Stomach (tissue), 19 donors: ENCODE measurements around the gene LHFPL2. TPM values are rescaled to one million over a fixed set of nuclear protein-coding genes. Genes with fewer than 3 reads are reported as not detected.
"Not testable (repeated sequence)": the region's sequence is repeated elsewhere in the genome, so short reads cannot be mapped to it uniquely, and the experiment has no call there.

Source experiments
- DNase-seq, 2 donors: peaks; one replicate each; pipeline versions ENCODE4 v3.0.0 to v3.0.0-alpha.2; 2013 to 2019
- H3K27ac ChIP-seq, 5 donors: fragments of 200-600 bp in 4 of 5; sonication (generic) in 4 of 5; one replicate each; pipeline ENCODE4 v1.5.1; 2013 to 2019; ENCODE audit warnings: mild to moderate bottlenecking in 1 of 5, moderate library complexity in 1 of 5
- H3K27me3 ChIP-seq, 3 donors: fragments of 200-600 bp; sonication (generic); one replicate each; pipeline ENCODE4 v1.5.1; 2017 to 2019; ENCODE audit warnings: mixed run types in 1 of 3
- H3K36me3 ChIP-seq, 4 donors: fragments of 200-600 bp; sonication (generic); 1 replicate in 3 of 4; 2 replicates in 1 of 4; pipeline ENCODE4 v1.5.1; 2016 to 2019
- H3K4me1 ChIP-seq, 4 donors: fragments of 200-600 bp; sonication (generic); one replicate each; pipeline ENCODE4 v1.5.1; 2016 to 2019
- H3K4me3 ChIP-seq, 4 donors: fragments of 200-600 bp; sonication (generic) in 3 of 4; one replicate each; pipeline ENCODE4 v1.5.1; 2016 to 2019; ENCODE audit warnings: mild to moderate bottlenecking in 1 of 4
- H3K9me3 ChIP-seq, 4 donors: fragments of 200-600 bp; sonication (generic); one replicate each; pipeline ENCODE4 v1.5.1; 2016 to 2019
- EP300 ChIP-seq: sonication (generic); formaldehyde crosslinking; IDR thresholded peaks from one replicate; pipeline ENCODE4 v1.6.1; 2017; ENCODE audit warnings: antibody characterized with exemption
- POLR2A ChIP-seq, 4 donors: fragments of 450-650 bp; IDR thresholded peaks; one replicate each; pipeline ENCODE4 v1.6.1; 2016; ENCODE audit warnings: antibody characterized with exemption in 4 of 4, control low read depth in 2 of 4, mild to moderate bottlenecking in 1 of 4, moderate library complexity in 1 of 4
- POLR2AphosphoS5 ChIP-seq, 3 donors: sonication (generic); formaldehyde crosslinking; IDR thresholded peaks; one replicate each; pipeline ENCODE4 v1.6.1; 2016; ENCODE audit warnings: antibody characterized with exemption in 3 of 3
- WGBS, 5 donors: extraction: QIAGEN DNeasy Blood & Tissue Kit in 3 of 5; methylation state at CpG; one replicate each; pipeline versions ENCODE4 v1.1.5 to v1.1.7; 2013 to 2018; 5-methylcytosine and 5-hydroxymethylcytosine counted together
- intact Hi-C: fragments of 100-400 bp; cut with DNase I; formaldehyde crosslinking; loops from one replicate; pipeline ENCODE4 v1.15.1; 2023; ENCODE audit warnings: low total_unique reads
- long read RNA-seq, 10 donors: transcript quantifications; one replicate each; lab custom pipeline, GENCODE V29; 2026
- polyA plus RNA-seq, 3 donors: library from polyadenylated mRNA; stranded (reverse); fragments of 200-250 nt; gene quantifications; one replicate each; pipeline ENCODE4 v1.2.3, GENCODE V29; 2013
- total RNA-seq, 5 donors: library from RNA; depleted of rRNA; stranded (reverse); fragments of >200 nt; gene quantifications; one replicate each; pipeline versions ENCODE4 v1.1.0 to v1.2.3, GENCODE V29; 2014 to 2016
- TF ChIP-seq, protein P1 (sequence below), 7 experiments: fragments of 450-650 bp in 4 of 7; fragments of 200-600 bp in 3 of 7; sonication (generic) in 3 of 7; IDR thresholded peaks; one replicate each; pipeline ENCODE4 v1.5.1; 2016 to 2019; ENCODE audit warnings: antibody characterized with exemption in 7 of 7, control low read depth in 2 of 7, mild to moderate bottlenecking in 1 of 7
- donor health status: healthy with polysubstance abuse.
- donor health status: Bipolar disorder and iron deficiency.
- donor health status: healthy.

The LHFPL2 gene, protein sequence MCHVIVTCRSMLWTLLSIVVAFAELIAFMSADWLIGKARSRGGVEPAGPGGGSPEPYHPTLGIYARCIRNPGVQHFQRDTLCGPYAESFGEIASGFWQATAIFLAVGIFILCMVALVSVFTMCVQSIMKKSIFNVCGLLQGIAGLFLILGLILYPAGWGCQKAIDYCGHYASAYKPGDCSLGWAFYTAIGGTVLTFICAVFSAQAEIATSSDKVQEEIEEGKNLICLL
- 10 to 100 TPM; 20.5 to 53.6 (median 28.7) TPM for total RNA-seq
- 1 to 10 TPM; 3.7 to 9.8 (median 7.3) TPM for polyA plus RNA-seq
- long read RNA-seq, donor 1, full-length matches to known transcripts, result 3 of 3 reads
- long read RNA-seq, donor 1, partial matches to known transcripts, result 0 of 3 reads
- long read RNA-seq, donor 1, other reads (novel, unspliced or antisense), result 0 of 3 reads
- long read RNA-seq, donor 2, full-length matches to known transcripts, result 3 of 3 reads
- long read RNA-seq, donor 2, partial matches to known transcripts, result 0 of 3 reads
- long read RNA-seq, donor 2, other reads (novel, unspliced or antisense), result 0 of 3 reads
- long read RNA-seq, donor 3, full-length matches to known transcripts, result 2 of 7 reads
- long read RNA-seq, donor 3, partial matches to known transcripts, result 5 of 7 reads
- long read RNA-seq, donor 3, other reads (novel, unspliced or antisense), result 0 of 7 reads
- long read RNA-seq, donor 4, result 0 reads
- long read RNA-seq, donor 5, full-length matches to known transcripts, result 7 of 7 reads
- long read RNA-seq, donor 5, partial matches to known transcripts, result 0 of 7 reads
- long read RNA-seq, donor 5, other reads (novel, unspliced or antisense), result 0 of 7 reads
- long read RNA-seq, donor 6, full-length matches to known transcripts, result 5 of 5 reads
- long read RNA-seq, donor 6, partial matches to known transcripts, result 0 of 5 reads
- long read RNA-seq, donor 6, other reads (novel, unspliced or antisense), result 0 of 5 reads
- long read RNA-seq, donor 7, full-length matches to known transcripts, result 4 of 12 reads
- long read RNA-seq, donor 7, partial matches to known transcripts, result 8 of 12 reads
- long read RNA-seq, donor 7, other reads (novel, unspliced or antisense), result 0 of 12 reads
- long read RNA-seq, donor 8, full-length matches to known transcripts, result 2 of 2 reads
- long read RNA-seq, donor 8, partial matches to known transcripts, result 0 of 2 reads
- long read RNA-seq, donor 8, other reads (novel, unspliced or antisense), result 0 of 2 reads
- long read RNA-seq, donor 9, result 0 reads
- long read RNA-seq, donor 10, full-length matches to known transcripts, result 2 of 2 reads
- long read RNA-seq, donor 10, partial matches to known transcripts, result 0 of 2 reads
- long read RNA-seq, donor 10, other reads (novel, unspliced or antisense), result 0 of 2 reads

DNA sequence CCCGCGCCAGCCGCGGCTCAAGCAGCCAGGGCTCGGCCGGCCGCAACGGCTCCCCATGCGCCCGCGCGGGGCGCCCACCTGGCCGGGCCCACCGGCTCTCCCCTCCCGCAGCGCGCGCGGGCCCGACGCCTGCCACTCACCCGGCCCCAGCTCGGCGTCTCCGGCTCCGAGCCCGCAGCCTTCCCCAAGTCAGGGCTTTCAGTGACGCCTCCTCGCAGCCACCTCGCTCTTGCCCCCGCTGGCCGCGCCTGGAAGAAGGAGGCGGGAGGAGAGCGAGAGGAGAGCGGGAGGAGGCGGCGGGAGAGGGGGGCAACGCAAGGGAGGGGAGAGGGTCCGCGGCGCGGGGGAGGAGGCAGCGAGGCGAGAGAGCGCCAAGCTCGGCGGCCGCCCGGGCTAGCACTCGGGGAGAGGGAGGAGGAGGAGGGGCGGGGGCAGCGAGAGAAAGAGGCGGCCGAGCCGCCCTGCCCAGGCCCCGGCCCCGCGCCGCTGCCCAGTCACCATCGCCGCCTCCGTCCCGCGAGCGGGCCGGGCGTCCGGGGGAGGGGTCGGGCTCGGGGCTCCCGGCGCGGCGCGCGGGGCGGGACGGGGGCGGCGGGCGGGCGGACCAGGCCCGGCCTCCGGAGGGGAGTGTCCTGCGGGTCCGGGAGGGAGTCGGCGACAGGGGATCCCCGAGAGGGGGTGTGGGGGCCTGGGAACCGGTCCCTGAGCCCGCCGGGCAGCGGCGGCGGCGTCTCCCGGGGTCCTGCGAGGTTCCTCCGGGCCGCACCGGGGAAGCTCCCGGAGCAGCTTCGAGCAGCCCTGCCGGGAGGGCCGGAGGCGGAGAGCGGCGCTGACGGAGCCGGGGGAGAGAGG is at the start of gene LHFPL2:
LHFPL2 (minus strand) TSS at position 414 of the 852 bp plus-strand sequence. CDS start 138,559 bp downstream, outside the sequence.
- Histone ChIP-seq H3K36me3 (no peaks in the 10 kb centered on the region), H3K27ac (peak within 1 kb of the TSS; percentile 89 to 98 (median 95)), H3K4me3 (peak within 1 kb of the TSS; percentile 73 to 87 (median 81)), H3K9me3 (no peaks in the 10 kb centered on the region), H3K27me3 (peaks cover 0 to 12% (median 0%) of the 10 kb centered on the region in 3 donors), H3K4me1 (peaks cover 11 to 49% (median 31%) of the 10 kb centered on the region in 4 donors)
- WGBS, 5 donors, result 0 to 1% (median 0%) methylated on average over 39 to 109 of the region's 112 CpGs
- DNase-seq, result peak; percentile 77 to 94
- TF ChIP-seq POLR2AphosphoS5 (IDR thresholded peaks at IDR 0.05) (peak in 1 of 3 donors; percentile 10), POLR2A (IDR thresholded peaks at IDR 0.05) (no peak)
- intact Hi-C loops, result no loop called here

DNA sequence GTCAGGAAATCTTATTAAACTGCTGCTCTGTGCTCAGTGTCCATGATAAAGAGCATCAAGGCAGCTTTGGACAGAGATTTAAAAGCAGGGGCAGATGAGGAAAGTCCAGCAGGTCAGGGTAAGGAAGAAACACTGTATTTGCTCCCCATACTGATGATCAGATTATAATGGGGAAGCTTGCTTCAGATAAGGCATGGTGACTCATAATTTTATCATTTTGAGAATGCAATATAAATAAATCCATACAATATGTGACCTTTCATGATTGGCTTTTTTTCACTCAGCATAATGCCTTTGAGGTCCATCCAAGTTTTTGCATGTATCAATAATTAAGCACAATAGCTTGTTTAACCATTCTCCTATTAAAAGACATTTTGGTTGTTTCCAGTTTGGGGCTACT is 48.1 kb upstream of the LHFPL2 start:
- intact Hi-C loops, result no loop called here

DNA sequence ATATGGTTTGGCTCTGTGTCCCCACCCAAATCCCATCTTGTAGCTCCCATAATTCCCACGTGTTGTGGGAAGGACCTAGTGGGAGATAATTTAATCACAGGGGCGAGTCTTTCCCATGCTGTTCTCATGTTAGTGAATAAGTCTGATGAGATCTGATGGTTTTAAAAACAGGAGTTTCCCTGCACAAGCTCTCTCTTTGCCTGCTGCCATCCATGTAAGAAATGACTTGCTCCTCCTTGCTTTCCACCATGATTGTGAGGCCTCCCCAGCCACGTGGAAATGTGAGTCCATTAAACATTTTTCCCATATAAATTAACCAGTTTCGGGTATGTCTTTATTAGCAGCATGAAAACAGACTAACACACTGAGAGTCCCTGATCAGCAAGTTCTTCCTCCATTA is 47.5 kb upstream of the LHFPL2 start:
- H3K4me1 ChIP-seq, result peaks cover 1 to 13% (median 9%) of the 10 kb centered on the region in 4 donors
- H3K9me3 ChIP-seq, intact Hi-C loops, DNase-seq, H3K36me3 ChIP-seq, H3K27me3 ChIP-seq, H3K27ac ChIP-seq, H3K4me3 ChIP-seq: not testable (repeated sequence)
- WGBS, 5 donors, result 81 to 89% (median 85%) methylated on average over 4 of the region's 4 CpGs

More for the DNA sequence above, 48.1 kb upstream of the LHFPL2 start:
- no peak overlapping the region for H3K27ac ChIP-seq
- H3K9me3 ChIP-seq, result no peaks in the 10 kb centered on the region
- H3K27me3 ChIP-seq, result no peaks in the 10 kb centered on the region
- H3K4me3 ChIP-seq, result no peak overlapping the region
- H3K36me3 ChIP-seq, result no peaks in the 10 kb centered on the region
- DNase-seq, result no peak
- no peak for TF ChIP-seq POLR2AphosphoS5 (IDR thresholded peaks at IDR 0.05)
- TF ChIP-seq POLR2A (IDR thresholded peaks at IDR 0.05), result no peak
- TF ChIP-seq EP300, result no peak
- TF ChIP-seq, protein P1, sequence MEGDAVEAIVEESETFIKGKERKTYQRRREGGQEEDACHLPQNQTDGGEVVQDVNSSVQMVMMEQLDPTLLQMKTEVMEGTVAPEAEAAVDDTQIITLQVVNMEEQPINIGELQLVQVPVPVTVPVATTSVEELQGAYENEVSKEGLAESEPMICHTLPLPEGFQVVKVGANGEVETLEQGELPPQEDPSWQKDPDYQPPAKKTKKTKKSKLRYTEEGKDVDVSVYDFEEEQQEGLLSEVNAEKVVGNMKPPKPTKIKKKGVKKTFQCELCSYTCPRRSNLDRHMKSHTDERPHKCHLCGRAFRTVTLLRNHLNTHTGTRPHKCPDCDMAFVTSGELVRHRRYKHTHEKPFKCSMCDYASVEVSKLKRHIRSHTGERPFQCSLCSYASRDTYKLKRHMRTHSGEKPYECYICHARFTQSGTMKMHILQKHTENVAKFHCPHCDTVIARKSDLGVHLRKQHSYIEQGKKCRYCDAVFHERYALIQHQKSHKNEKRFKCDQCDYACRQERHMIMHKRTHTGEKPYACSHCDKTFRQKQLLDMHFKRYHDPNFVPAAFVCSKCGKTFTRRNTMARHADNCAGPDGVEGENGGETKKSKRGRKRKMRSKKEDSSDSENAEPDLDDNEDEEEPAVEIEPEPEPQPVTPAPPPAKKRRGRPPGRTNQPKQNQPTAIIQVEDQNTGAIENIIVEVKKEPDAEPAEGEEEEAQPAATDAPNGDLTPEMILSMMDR (IDR thresholded peaks at IDR 0.05), result no peak
- peaks cover 7 to 19% (median 10%) of the 10 kb centered on the region in 4 donors for H3K4me1 ChIP-seq

DNA sequence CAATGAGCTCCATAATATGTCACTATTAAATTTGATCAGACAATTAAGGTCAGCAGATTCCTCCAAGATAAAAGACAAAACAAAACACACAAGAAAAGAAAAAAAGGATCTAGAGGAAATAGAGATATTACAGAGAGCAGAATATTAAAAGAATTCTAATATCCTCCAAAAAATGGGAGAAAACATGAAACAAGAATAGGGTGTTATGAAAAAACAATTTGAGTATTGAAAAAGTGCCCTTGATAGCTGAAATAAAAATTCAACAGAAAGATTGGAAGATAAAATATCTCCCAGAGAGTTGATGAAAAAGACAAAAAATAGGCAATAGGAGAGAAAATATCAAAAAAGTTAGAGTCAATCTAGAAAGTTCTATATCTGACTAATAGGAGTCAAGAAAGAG is 44.8 kb upstream of the LHFPL2 start:
- Histone ChIP-seq H3K36me3 (no peaks in the 10 kb centered on the region), H3K4me1 (peaks cover 0 to 7% (median 0%) of the 10 kb centered on the region in 4 donors), H3K9me3 (no peaks in the 10 kb centered on the region), H3K4me3 (no peak overlapping the region), H3K27me3 (no peaks in the 10 kb centered on the region), H3K27ac (no peak overlapping the region)
- intact Hi-C loops, result no loop called here
- no peak for DNase-seq
- TF ChIP-seq POLR2A (IDR thresholded peaks at IDR 0.05) (no peak), EP300 (no peak), POLR2AphosphoS5 (IDR thresholded peaks at IDR 0.05) (no peak)
- TF ChIP-seq, protein P1 (IDR thresholded peaks at IDR 0.05), result no peak
